Kidney (tissue), 14 donors: ENCODE results near the gene TMPRSS11D. TPM values are rescaled to one million over a fixed set of nuclear protein-coding genes. Genes with fewer than 3 reads are reported as not detected.

Source experiments
- DNase-seq, 5 donors: peaks; one replicate each; pipeline ENCODE4 v3.0.0-alpha.2; 2013 to 2020
- FAIRE-seq: peaks from 2 replicates; lab custom pipeline; 2012; peaks lifted over from hg19 to GRCh38; lab: Jason Lieb, UNC
- H3K27ac ChIP-seq, 2 donors: one replicate each; pipeline ENCODE4 v1.7.0; 2013; ENCODE audit warnings: low read depth in 2 of 2, low read length in 2 of 2, inconsistent platforms in 1 of 2
- H3K27me3 ChIP-seq: one replicate; pipeline ENCODE4 v1.7.1; 2013; ENCODE audit warnings: low read length, inconsistent platforms; ENCODE audit not compliant: control insufficient read depth, insufficient read depth
- H3K36me3 ChIP-seq, 3 donors: one replicate each; pipeline versions ENCODE4 v1.7.0 to v1.7.1; 2013; ENCODE audit warnings: low read length in 3 of 3, control low read depth in 1 of 3, inconsistent platforms in 1 of 3; ENCODE audit not compliant: insufficient read depth in 3 of 3, control insufficient read depth in 2 of 3
- H3K4me1 ChIP-seq, 3 donors: one replicate each; pipeline versions ENCODE4 v1.7.0 to v1.7.1; 2013; ENCODE audit warnings: low read length in 3 of 3, inconsistent platforms in 1 of 3, low read depth in 1 of 3; ENCODE audit not compliant: control insufficient read depth in 2 of 3, insufficient read depth in 2 of 3
- H3K4me3 ChIP-seq, 3 donors: one replicate each; pipeline versions ENCODE4 v1.7.0 to v1.8.1; 2013; ENCODE audit warnings: low read length in 3 of 3, control low read depth in 1 of 3, inconsistent platforms in 1 of 3
- H3K9ac ChIP-seq, 3 donors: one replicate each; pipeline versions ENCODE4 v1.7.0 to v1.7.1; 2013; ENCODE audit warnings: low read length in 3 of 3, control low read depth in 1 of 3, inconsistent platforms in 1 of 3
- H3K9me3 ChIP-seq, 3 donors: one replicate each; pipeline versions ENCODE4 v1.7.0 to v1.7.1; 2013; ENCODE audit warnings: low read length in 3 of 3, control low read depth in 1 of 3, inconsistent platforms in 1 of 3; ENCODE audit not compliant: control insufficient read depth in 2 of 3, insufficient read depth in 1 of 3
- CTCF ChIP-seq: IDR thresholded peaks from 3 replicates; pipeline ENCODE4 v1.5.1; 2012; ENCODE audit warnings: mild to moderate bottlenecking, moderate library complexity, borderline replicate concordance; ENCODE audit not compliant: insufficient read depth; ENCODE audit errors: extremely low read depth
- intact Hi-C: fragments of 100-400 bp; cut with DNase I; formaldehyde crosslinking; loops from one replicate; pipeline ENCODE4 v1.11.1; 2022
- polyA plus RNA-seq: library from polyadenylated mRNA; stranded (reverse); fragments of 350-450 nt; fragmentation: Illumina TruSeq; extraction: RNeasy Lipid Tissue Mini Kit (QIAGEN cat#74804); gene quantifications from one replicate; pipeline ENCODE4 v1.2.3, GENCODE V29; 2014; ENCODE audit warnings: low read depth, low replicate concordance; ENCODE audit not compliant: insufficient read depth
- total RNA-seq: library from RNA; stranded (reverse); fragmentation: NEBNext Ultra II Directional; extraction: Animal tissue kit (Norgen Biotek cat#: 25700); gene quantifications from one replicate; pipeline ENCODE4 v1.2.1, GENCODE V29; 2021
- donor health status: control.
- donor health status: control.
- donor health status: control.
- donor health status: control.
- donor health status: control.
- donor health status: DM: yes; HTN: yes; CAD: no.
- donor health status: Normal renal cell carcinoma (clear cell type).

TMPRSS11D gene
- total and polyA plus RNA-seq, 2 donors from 2014 or later, result not detected

- DNase-seq, result no peak
- no peaks in the 10 kb centered on the region for H3K9me3 ChIP-seq
- no peaks in the 10 kb centered on the region for H3K4me1 ChIP-seq
- no peak overlapping the region for H3K27ac ChIP-seq
- no peaks in the 10 kb centered on the region for H3K27me3 ChIP-seq
- no peak for TF ChIP-seq CTCF
- intact Hi-C loops, result no loop called here
- H3K9ac ChIP-seq, result no peak overlapping the region
- no peak overlapping the region for H3K4me3 ChIP-seq
- no peak for FAIRE-seq
- no peaks in the 10 kb centered on the region for H3K36me3 ChIP-seq
Measured at GRCh38 chr4:67912080-67912479, 28.3 kb upstream of the TMPRSS11D start.

GRCh38 chr4:67911638-67912037 is 27.8 kb upstream of the TMPRSS11D start:
- Histone ChIP-seq H3K27me3 (no peaks in the 10 kb centered on the region), H3K27ac (no peak overlapping the region), H3K9ac (no peak overlapping the region), H3K36me3 (no peaks in the 10 kb centered on the region), H3K9me3 (no peaks in the 10 kb centered on the region), H3K4me1 (no peaks in the 10 kb centered on the region), H3K4me3 (no peak overlapping the region)
- intact Hi-C loops, result no loop called here
- FAIRE-seq, result no peak
- no peak for TF ChIP-seq CTCF
- DNase-seq, result no peak

- TF ChIP-seq CTCF, result no peak
- no peak overlapping the region for H3K27ac ChIP-seq
- FAIRE-seq (no peak), DNase-seq (no peak)
- no peaks in the 10 kb centered on the region for H3K36me3 ChIP-seq
- no peak overlapping the region for H3K9ac ChIP-seq
- H3K27me3 ChIP-seq, result no peaks in the 10 kb centered on the region
- no peaks in the 10 kb centered on the region for H3K4me1 ChIP-seq
- H3K9me3 ChIP-seq, result peaks cover 0 to under 1% (median 0%) of the 10 kb centered on the region in 3 donors
- no peak overlapping the region for H3K4me3 ChIP-seq
- intact Hi-C loops, result no loop called here
Measured at GRCh38 chr4:67911141-67911540, 27.3 kb upstream of the TMPRSS11D start.

GRCh38 chr4:67910585-67910905 is 26.7 kb upstream of the TMPRSS11D start:
- DNase-seq (no peak), FAIRE-seq (no peak)
- intact Hi-C loops, result no loop called here
- Histone ChIP-seq H3K36me3 (no peaks in the 10 kb centered on the region), H3K4me1 (no peaks in the 10 kb centered on the region), H3K4me3 (no peak overlapping the region), H3K9ac (no peak overlapping the region), H3K9me3 (peaks cover 0 to 4% (median 0%) of the 10 kb centered on the region in 3 donors), H3K27me3 (no peaks in the 10 kb centered on the region), H3K27ac (no peak overlapping the region)
- TF ChIP-seq CTCF, result no peak
